Measurements from ENCODE around the gene MAPKAP1. TPM values are rescaled to one million over a fixed set of nuclear protein-coding genes. Genes with fewer than 3 reads are reported as not detected.

The MAPKAP1 gene
- total and polyA plus RNA-seq, 2 of the 13 experiments (the other 11 are each of a cell fraction or from before 2014, with no cell fraction given), result 45.0 to 64.3 TPM

- ChIA-PET CTCF (ENCODE audit: low intra/inter-chr PET ratio, low total read pairs) (no interaction called here), POLR2A (no interaction called here)
- intact Hi-C loops (cut with micrococcal nuclease; ENCODE audit: unreplicated experiment), result no loop called here
- no peaks in the 10 kb centered on the region for H3K9me3 ChIP-seq (ENCODE audit: low read length)
- H3K9ac ChIP-seq (ENCODE audit: insufficient read depth, low read depth, low read length), result no peak overlapping the region
- no peaks in the 10 kb centered on the region for H3K4me1 ChIP-seq (ENCODE audit: insufficient read depth, low read length)
- no peaks in the 10 kb centered on the region for H3K79me2 ChIP-seq (ENCODE audit: insufficient read depth, low read length)
- FAIRE-seq (no peak), DNase-seq (ENCODE audit: low spot score) (no peak), ATAC-seq (no peak)
- H3K27me3 ChIP-seq (ENCODE audit: control insufficient read depth in 1 of 2, insufficient read depth in 2 of 2, low read length in 2 of 2), result no peaks in the 10 kb centered on the region
- no peak overlapping the region for H2AFZ ChIP-seq (ENCODE audit: low read length)
- no peaks in the 10 kb centered on the region for H4K20me1 ChIP-seq (ENCODE audit: insufficient read depth, low read length)
- H3K27ac ChIP-seq (ENCODE audit: extremely low read length, insufficient read depth, low read length), result no peak overlapping the region
- TF ChIP-seq NFYC (CRISPR knock-in tag; IDR thresholded peaks at IDR 0.05) (no peak), EHMT2 (IDR thresholded peaks at IDR 0.05; ENCODE audit: borderline replicate concordance, low read depth, low read length) (no peak), ZNF333 (CRISPR knock-in tag; IDR thresholded peaks at IDR 0.05; ENCODE audit: borderline replicate concordance) (no peak), ZNF816 (CRISPR knock-in tag; IDR thresholded peaks at IDR 0.05; ENCODE audit: borderline replicate concordance) (no peak), ZNF672 (CRISPR knock-in tag; IDR thresholded peaks at IDR 0.05) (no peak), DR1 (CRISPR knock-in tag; IDR thresholded peaks at IDR 0.05) (no peak), CREM (IDR thresholded peaks at IDR 0.05) (no peak), CREM (CRISPR knock-in tag; IDR thresholded peaks at IDR 0.05) (no peak), STAT5B (CRISPR knock-in tag; IDR thresholded peaks at IDR 0.05) (no peak), ZSCAN25 (CRISPR knock-in tag; IDR thresholded peaks at IDR 0.05) (no peak), PCBP1 (IDR thresholded peaks at IDR 0.05; ENCODE audit: borderline replicate concordance, low read depth, low read length) (no peak), HDAC2 (CRISPR knock-in tag; IDR thresholded peaks at IDR 0.05) (no peak)
- TF ChIP-seq, protein P1, sequence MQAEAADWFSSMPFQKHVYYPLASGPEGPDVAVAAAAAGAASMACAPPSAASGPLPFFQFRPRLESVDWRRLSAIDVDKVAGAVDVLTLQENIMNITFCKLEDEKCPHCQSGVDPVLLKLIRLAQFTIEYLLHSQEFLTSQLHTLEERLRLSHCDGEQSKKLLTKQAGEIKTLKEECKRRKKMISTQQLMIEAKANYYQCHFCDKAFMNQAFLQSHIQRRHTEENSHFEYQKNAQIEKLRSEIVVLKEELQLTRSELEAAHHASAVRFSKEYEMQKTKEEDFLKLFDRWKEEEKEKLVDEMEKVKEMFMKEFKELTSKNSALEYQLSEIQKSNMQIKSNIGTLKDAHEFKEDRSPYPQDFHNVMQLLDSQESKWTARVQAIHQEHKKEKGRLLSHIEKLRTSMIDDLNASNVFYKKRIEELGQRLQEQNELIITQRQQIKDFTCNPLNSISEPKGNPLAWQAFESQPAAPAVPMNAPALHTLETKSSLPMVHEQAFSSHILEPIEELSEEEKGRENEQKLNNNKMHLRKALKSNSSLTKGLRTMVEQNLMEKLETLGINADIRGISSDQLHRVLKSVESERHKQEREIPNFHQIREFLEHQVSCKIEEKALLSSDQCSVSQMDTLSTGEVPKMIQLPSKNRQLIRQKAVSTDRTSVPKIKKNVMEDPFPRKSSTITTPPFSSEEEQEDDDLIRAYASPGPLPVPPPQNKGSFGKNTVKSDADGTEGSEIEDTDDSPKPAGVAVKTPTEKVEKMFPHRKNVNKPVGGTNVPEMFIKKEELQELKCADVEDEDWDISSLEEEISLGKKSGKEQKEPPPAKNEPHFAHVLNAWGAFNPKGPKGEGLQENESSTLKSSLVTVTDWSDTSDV (CRISPR knock-in tag; IDR thresholded peaks at IDR 0.05), result no peak
- TF ChIP-seq, protein P2, sequence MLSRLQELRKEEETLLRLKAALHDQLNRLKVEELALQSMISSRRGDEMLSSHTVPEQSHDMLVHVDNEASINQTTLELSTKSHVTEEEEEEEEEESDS (CRISPR knock-in tag; IDR thresholded peaks at IDR 0.05; ENCODE audit: borderline replicate concordance), result no peak
- no TSS peak for BruUV-seq (replicated peaks)
- in situ Hi-C loops (cut with HindIII; ENCODE audit: extremely low pct_ligation_motif_present, low pct_unique_long_range_greater_than_20kb), result no loop called here
- H3K4me3 ChIP-seq (replicated peaks in 1 of 3; ENCODE audit: insufficient read depth in 1 of 3, low read depth in 2 of 3, low read length in 3 of 3), result no peak overlapping the region
- H3K36me3 ChIP-seq (replicated peaks in 1 of 2; ENCODE audit: control insufficient read depth in 1 of 2, insufficient read depth in 2 of 2, low read length in 2 of 2), result peaks cover 4 to 18% of the 10 kb centered on the region in 2 experiments; a peak in 3 of 5 replicates
- no peak overlapping the region for H3K4me2 ChIP-seq (ENCODE audit: low read depth, low read length)
- 97% methylated on average over 18 of the region's 21 CpGs for WGBS (ENCODE audit: low lambda C conversion rate)
These were observed 267.4 kb downstream of the MAPKAP1 start for GRCh38 chr9:125439434-125440272.

All from HepG2 (cell line).